ENCODE measurements around the gene GJC1. TPM values are rescaled to one million over a fixed set of nuclear protein-coding genes. Genes with fewer than 3 reads are reported as not detected.
A peak's percentile ranks its signal among the peaks of the same experiment; 100 is the strongest.

The GJC1 gene
- total RNA-seq, 2 donors from 2014 or later: 15.4 to 29.0 TPM

GRCh38 chr17:44837196-44837595 lies 7.1 kb upstream of the GJC1 start:
- H3K27me3 ChIP-seq (replicated peaks; ENCODE audit: insufficient read depth): no peaks in the 10 kb centered on the region
- no peak overlapping the region for H3K27ac ChIP-seq
- TF ChIP-seq, protein P1, sequence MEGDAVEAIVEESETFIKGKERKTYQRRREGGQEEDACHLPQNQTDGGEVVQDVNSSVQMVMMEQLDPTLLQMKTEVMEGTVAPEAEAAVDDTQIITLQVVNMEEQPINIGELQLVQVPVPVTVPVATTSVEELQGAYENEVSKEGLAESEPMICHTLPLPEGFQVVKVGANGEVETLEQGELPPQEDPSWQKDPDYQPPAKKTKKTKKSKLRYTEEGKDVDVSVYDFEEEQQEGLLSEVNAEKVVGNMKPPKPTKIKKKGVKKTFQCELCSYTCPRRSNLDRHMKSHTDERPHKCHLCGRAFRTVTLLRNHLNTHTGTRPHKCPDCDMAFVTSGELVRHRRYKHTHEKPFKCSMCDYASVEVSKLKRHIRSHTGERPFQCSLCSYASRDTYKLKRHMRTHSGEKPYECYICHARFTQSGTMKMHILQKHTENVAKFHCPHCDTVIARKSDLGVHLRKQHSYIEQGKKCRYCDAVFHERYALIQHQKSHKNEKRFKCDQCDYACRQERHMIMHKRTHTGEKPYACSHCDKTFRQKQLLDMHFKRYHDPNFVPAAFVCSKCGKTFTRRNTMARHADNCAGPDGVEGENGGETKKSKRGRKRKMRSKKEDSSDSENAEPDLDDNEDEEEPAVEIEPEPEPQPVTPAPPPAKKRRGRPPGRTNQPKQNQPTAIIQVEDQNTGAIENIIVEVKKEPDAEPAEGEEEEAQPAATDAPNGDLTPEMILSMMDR (IDR thresholded peaks at IDR 0.05): no peak
- H3K9me3 ChIP-seq: no peaks in the 10 kb centered on the region
- no peak overlapping the region for H3K4me3 ChIP-seq
- ATAC-seq (ENCODE audit: insufficient number of reproducible peaks, low FRiP score, low read depth): no peak
- no peak for DNase-seq (ENCODE audit: low spot score)
- H3K36me3 ChIP-seq: no peaks in the 10 kb centered on the region
- H3K4me1 ChIP-seq (ENCODE audit: control insufficient read depth in 1 of 2, low read depth in 2 of 2): no peaks in the 10 kb centered on the region

GRCh38 chr17:44832805-44833204 lies 2.7 kb upstream of the GJC1 start:
- no peak for ATAC-seq (ENCODE audit: insufficient number of reproducible peaks, low FRiP score, low read depth)
- Histone ChIP-seq H3K4me1 (ENCODE audit: control insufficient read depth in 1 of 2, low read depth in 2 of 2) (peaks cover 0 to 18% of the 10 kb centered on the region in 2 donors), H3K36me3 (no peaks in the 10 kb centered on the region), H3K4me3 (no peak overlapping the region), H3K9me3 (no peaks in the 10 kb centered on the region), H3K27ac (no peak overlapping the region), H3K27me3 (replicated peaks; ENCODE audit: insufficient read depth) (no peaks in the 10 kb centered on the region)
- DNase-seq (ENCODE audit: low spot score): no peak
- TF ChIP-seq, protein P1 (IDR thresholded peaks at IDR 0.05): no peak

- no peak for DNase-seq (ENCODE audit: low spot score)
- H3K4me3 ChIP-seq: no peak overlapping the region
- no peak overlapping the region for H3K27ac ChIP-seq
- H3K27me3 ChIP-seq (replicated peaks; ENCODE audit: insufficient read depth): no peaks in the 10 kb centered on the region
- H3K36me3 ChIP-seq: no peaks in the 10 kb centered on the region
- peaks cover 0 to 30% of the 10 kb centered on the region in 2 donors for H3K4me1 ChIP-seq (ENCODE audit: control insufficient read depth in 1 of 2, low read depth in 2 of 2)
- TF ChIP-seq, protein P1 (IDR thresholded peaks at IDR 0.05): no peak
- ATAC-seq (ENCODE audit: insufficient number of reproducible peaks, low FRiP score, low read depth): no peak
- H3K9me3 ChIP-seq: no peaks in the 10 kb centered on the region
These were observed 1.3 kb upstream of the GJC1 start for GRCh38 chr17:44831371-44831770.

GRCh38 chr17:44830359-44831288 lies 537 bp upstream of the GJC1 start:
- DNase-seq (ENCODE audit: low spot score): no peak
- H3K27ac ChIP-seq: peak overlapping the region; percentile 61 to 75
- ATAC-seq (ENCODE audit: insufficient number of reproducible peaks, low FRiP score, low read depth): peak; percentile 1
- H3K4me1 ChIP-seq (ENCODE audit: control insufficient read depth in 1 of 2, low read depth in 2 of 2): peaks cover 0 to 36% of the 10 kb centered on the region in 2 donors
- H3K27me3 ChIP-seq (replicated peaks; ENCODE audit: insufficient read depth): no peaks in the 10 kb centered on the region
- peak overlapping the region; percentile 89 for H3K4me3 ChIP-seq
- H3K9me3 ChIP-seq: no peaks in the 10 kb centered on the region
- TF ChIP-seq, protein P1 (IDR thresholded peaks at IDR 0.05): no peak
- H3K36me3 ChIP-seq: no peaks in the 10 kb centered on the region

GRCh38 chr17:44828919-44829522 lies 1.1 kb downstream of the GJC1 start:
- H3K9me3 ChIP-seq: no peaks in the 10 kb centered on the region
- no peaks in the 10 kb centered on the region for H3K36me3 ChIP-seq
- H3K27me3 ChIP-seq (replicated peaks; ENCODE audit: insufficient read depth): no peaks in the 10 kb centered on the region
- peak overlapping the region; percentile 75 for H3K27ac ChIP-seq
- DNase-seq (ENCODE audit: low spot score) (no peak), ATAC-seq (ENCODE audit: insufficient number of reproducible peaks, low FRiP score, low read depth) (no peak)
- H3K4me1 ChIP-seq (ENCODE audit: control insufficient read depth in 1 of 2, low read depth in 2 of 2): peaks cover 0 to 37% of the 10 kb centered on the region in 2 donors
- TF ChIP-seq, protein P1 (IDR thresholded peaks at IDR 0.05): no peak
- peak overlapping the region; percentile 89 for H3K4me3 ChIP-seq
